ENCODE measurements around the gene RFX3.

DNA sequence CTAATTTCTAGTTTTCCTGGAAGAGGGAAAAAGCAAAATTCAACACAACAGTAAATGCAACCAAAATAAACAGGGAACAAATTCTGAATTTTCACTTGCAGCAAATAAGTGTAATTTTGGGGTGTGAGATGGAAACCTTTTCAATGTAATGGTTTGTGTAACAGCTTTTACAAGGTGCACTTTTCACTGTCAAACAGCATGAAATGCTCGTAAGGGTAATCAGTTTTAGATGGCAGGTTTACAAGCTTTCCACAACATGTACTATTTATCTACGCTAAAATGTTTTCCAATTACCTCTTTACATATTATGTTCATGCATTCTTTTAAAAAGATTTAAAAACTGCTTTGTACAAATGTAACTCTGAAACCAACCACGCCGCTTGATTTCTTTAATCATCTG is 115.3 kb downstream of the RFX3 start:
- TF ChIP-seq, protein P1, sequence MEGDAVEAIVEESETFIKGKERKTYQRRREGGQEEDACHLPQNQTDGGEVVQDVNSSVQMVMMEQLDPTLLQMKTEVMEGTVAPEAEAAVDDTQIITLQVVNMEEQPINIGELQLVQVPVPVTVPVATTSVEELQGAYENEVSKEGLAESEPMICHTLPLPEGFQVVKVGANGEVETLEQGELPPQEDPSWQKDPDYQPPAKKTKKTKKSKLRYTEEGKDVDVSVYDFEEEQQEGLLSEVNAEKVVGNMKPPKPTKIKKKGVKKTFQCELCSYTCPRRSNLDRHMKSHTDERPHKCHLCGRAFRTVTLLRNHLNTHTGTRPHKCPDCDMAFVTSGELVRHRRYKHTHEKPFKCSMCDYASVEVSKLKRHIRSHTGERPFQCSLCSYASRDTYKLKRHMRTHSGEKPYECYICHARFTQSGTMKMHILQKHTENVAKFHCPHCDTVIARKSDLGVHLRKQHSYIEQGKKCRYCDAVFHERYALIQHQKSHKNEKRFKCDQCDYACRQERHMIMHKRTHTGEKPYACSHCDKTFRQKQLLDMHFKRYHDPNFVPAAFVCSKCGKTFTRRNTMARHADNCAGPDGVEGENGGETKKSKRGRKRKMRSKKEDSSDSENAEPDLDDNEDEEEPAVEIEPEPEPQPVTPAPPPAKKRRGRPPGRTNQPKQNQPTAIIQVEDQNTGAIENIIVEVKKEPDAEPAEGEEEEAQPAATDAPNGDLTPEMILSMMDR (conservative IDR thresholded peaks at IDR 0.05 in 1 of 2, IDR thresholded peaks at IDR 0.05 in 1 of 2; ENCODE audit: low read depth in 1 of 2, low read length in 2 of 2): no peak
- no peak for TF ChIP-seq EZH2 (IDR thresholded peaks at IDR 0.05; ENCODE audit: low read length, missing control alignments)
